ENCODE data around the gene DSG3.

GRCh38 chr18:31510319-31510718 is 62.8 kb downstream of the DSG3 start:
- no peak for TF ChIP-seq POLR2AphosphoS5 (IDR thresholded peaks at IDR 0.05; ENCODE audit: low read depth, low read length)
- no peak for TF ChIP-seq REST (IDR thresholded peaks at IDR 0.05; ENCODE audit: insufficient read depth in 1 of 2, low read depth in 2 of 2, low read length in 2 of 2)
- TF ChIP-seq TAF1 (IDR thresholded peaks at IDR 0.05; ENCODE audit: borderline replicate concordance, insufficient read depth, low read length) = no peak
- no peak for TF ChIP-seq SIN3A (IDR thresholded peaks at IDR 0.05; ENCODE audit: borderline replicate concordance, insufficient read depth, low read length)

Measured in PFSK-1 (cell line).